ENCODE data around the gene TGM2.

The TGM2 gene

DNA sequence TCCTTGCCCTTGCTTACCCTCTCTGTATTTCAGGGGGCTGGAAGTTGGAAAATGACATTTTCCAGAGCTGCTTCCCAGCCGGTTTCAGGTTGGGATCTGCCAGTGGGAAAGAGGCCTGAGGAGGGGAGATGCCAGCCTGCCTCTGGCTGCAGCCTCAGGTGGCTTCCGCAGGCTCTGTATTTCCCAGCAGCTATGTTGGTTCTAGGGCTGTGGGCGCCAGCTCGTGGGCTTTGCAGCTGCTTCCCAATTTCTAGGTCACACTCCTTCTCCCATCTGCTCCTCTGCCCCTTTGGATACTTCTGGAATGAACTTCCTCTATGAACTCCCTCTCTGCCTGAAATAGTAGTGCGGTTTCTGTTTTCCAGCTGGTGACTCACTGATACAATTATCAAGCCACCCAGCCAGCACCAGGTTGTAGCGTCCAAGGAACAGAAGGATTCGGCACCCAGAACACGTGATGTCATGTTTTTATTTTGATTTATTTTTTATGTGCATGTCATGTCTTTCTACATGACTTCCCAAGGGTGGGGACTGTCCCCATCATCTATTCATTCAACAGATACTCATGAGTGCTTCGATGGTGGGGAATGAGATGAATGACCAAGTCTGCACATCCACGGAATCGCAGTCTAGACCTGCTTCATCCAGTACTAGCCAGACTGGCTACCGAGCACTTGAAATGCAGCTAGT lies 38.0 kb downstream of the TGM2 start:
- 0 out of 22 replicates have a peak overlapping the region, but pooled peaks of 1 of the 11 experiments have one; percentile 5 for H3K4me2 ChIP-seq

GRCh38 chr20:38126146-38126921 lies 38.7 kb downstream of the TGM2 start:
- Histone ChIP-seq H3K27ac (no peak overlapping the region), H3K9me3 (replicated peaks in 1 of 11) (no peaks in the 10 kb centered on the region), H3K9ac (no peak overlapping the region), H3K4me3 (no peak overlapping the region), H3K27me3 (no peaks in the 10 kb centered on the region), H3K4me2 (0 out of 22 replicates have a peak overlapping the region, but pooled peaks of 1 of the 11 experiments have one; percentile 5), H3K4me1 (peaks cover 0 to 10% (median 0%) of the 10 kb centered on the region in 10 experiments; a peak in 6 of 20 replicates), H4K20me1 (no peaks in the 10 kb centered on the region), H3K36me3 (no peaks in the 10 kb centered on the region)
- TF ChIP-seq Cebpa-rat (IDR thresholded peaks at IDR 0.05) = no peak

More for the DNA sequence above, 38.0 kb downstream of the TGM2 start:
- Histone ChIP-seq H3K9ac (no peak overlapping the region), H3K9me3 (replicated peaks in 1 of 11) (no peaks in the 10 kb centered on the region), H3K4me3 (no peak overlapping the region), H3K4me1 (peaks cover 0 to 10% (median 0%) of the 10 kb centered on the region in 10 experiments; a peak in 6 of 20 replicates), H3K27ac (no peak overlapping the region), H3K36me3 (no peaks in the 10 kb centered on the region), H4K20me1 (no peaks in the 10 kb centered on the region), H3K27me3 (no peaks in the 10 kb centered on the region)
- TF ChIP-seq Cebpa-rat (IDR thresholded peaks at IDR 0.05) = no peak

DNA sequence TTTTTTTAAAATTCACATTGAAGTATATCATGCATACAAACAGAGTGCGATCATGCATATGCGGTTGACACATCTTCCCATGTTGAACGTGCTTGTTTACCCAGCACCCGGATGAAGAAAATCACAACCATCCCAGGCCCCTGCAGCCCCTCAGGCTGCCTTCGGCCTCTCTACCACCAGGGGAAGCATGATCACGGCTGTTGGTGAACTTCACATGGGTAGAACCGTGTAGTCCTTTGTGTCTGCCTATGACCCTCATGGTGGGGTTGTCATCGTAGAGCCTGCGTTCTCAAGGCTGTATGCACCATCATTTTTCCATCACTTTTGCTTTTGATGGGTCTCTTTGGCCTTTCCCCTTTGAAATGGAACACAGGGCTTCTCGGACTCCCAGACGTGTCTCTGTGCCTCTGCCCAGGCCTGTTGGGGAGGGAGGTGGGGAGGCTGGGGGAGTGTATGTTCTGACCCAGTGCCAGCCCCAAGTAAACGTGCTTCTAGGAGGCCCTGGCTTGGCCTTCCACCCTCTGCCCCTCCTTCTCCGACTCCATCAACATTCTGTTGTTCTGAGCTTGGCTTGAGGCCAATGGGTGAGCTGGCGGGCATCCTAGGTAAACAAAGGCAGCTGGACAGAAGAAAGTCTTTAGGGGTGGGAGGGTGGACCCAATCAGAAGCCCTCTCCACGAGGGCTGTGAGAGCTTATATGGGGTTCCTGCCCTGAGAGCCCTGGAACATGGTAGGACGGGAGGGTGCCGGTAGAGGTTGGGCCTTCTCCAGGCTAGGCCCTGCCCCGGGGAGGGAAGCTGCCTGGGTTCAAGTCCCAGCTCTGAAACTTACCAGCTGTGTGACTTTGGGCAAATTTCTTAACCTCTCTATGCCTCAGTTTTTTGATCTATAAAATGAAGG lies 39.7 kb downstream of the TGM2 start:
- Histone ChIP-seq H3K36me3 (no peaks in the 10 kb centered on the region), H3K9ac (no peak overlapping the region), H3K4me2 (no peak overlapping the region), H3K27ac (no peak overlapping the region), H3K4me3 (no peak overlapping the region), H4K20me1 (no peaks in the 10 kb centered on the region), H3K4me1 (peaks cover 0 to 10% (median 0%) of the 10 kb centered on the region in 10 experiments; a peak in 6 of 20 replicates), H3K27me3 (no peaks in the 10 kb centered on the region), H3K9me3 (replicated peaks in 1 of 11) (no peaks in the 10 kb centered on the region)
- TF ChIP-seq Cebpa-rat (IDR thresholded peaks at IDR 0.05) = no peak

DNA sequence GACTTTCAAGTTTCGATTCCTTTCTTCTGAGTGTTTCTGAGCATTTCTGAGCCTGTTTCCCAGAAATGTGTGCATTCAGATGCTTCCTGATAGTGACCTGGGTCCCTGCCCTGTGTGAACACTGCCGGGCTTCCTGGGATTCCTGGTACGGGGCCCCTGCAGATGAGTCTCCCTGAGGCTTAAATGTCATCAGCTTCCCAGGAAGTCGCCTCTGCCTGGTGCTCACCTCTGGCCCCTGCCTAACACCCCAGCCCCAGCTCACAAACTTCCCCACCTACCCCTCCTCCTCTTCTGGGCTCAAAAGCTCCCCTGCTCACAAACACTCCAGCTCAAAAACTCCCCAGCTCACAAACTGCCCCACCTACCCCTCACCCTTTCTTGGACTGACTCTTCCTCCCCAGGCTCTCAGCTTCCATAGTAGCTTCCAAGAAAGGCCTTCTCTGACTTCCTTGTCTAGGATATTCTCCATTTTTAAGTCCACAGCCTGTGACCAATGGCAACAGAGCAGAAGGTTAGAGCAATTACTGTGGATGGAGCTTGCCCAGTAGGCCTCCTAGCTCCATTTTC lies 42.0 kb downstream of the TGM2 start:
- Histone ChIP-seq H3K27ac (no peak overlapping the region), H3K9me3 (replicated peaks in 1 of 11) (no peaks in the 10 kb centered on the region), H4K20me1 (no peaks in the 10 kb centered on the region), H3K27me3 (no peaks in the 10 kb centered on the region), H3K4me3 (no peak overlapping the region), H3K4me2 (no peak overlapping the region), H3K4me1 (peaks cover 0 to 10% (median 0%) of the 10 kb centered on the region in 10 experiments; a peak in 6 of 20 replicates), H3K36me3 (no peaks in the 10 kb centered on the region), H3K9ac (no peak overlapping the region)
- TF ChIP-seq Cebpa-rat (IDR thresholded peaks at IDR 0.05) = no peak

DNA sequence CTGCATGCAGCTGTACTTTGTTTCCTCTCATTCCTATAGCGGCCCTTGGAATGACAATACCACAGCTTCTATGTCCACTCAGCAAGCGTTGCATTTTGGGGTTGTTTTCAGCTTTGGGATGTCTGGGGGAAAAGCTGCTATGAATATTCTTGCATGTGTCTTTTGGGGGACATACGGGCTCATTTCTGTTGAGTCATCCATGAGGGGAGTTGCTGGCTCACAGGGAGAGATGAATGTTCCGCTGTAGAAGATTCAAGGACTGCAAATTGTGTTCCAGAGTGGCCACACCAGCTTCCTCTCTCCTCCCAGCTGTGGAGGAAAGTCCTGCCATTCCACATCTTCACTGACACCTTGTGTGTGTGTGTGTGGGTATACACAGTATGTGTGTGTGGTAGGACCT lies 43.3 kb downstream of the TGM2 start:
- no peaks in the 10 kb centered on the region for H3K36me3 ChIP-seq
- no peak overlapping the region for H3K27ac ChIP-seq
- TF ChIP-seq Cebpa-rat (IDR thresholded peaks at IDR 0.05) = no peak
- no peaks in the 10 kb centered on the region for H3K27me3 ChIP-seq
- H3K9me3 ChIP-seq (replicated peaks in 1 of 11) = no peaks in the 10 kb centered on the region
- no peak overlapping the region for H3K9ac ChIP-seq
- no peaks in the 10 kb centered on the region for H4K20me1 ChIP-seq
- H3K4me2 ChIP-seq = no peak overlapping the region
- peaks cover 0 to 6% (median 0%) of the 10 kb centered on the region in 10 experiments; a peak in 6 of 20 replicates for H3K4me1 ChIP-seq
- H3K4me3 ChIP-seq = no peak overlapping the region

- no peak overlapping the region for H3K4me2 ChIP-seq
- TF ChIP-seq Cebpa-rat (IDR thresholded peaks at IDR 0.05) = no peak
- no peak overlapping the region for H3K9ac ChIP-seq
- H3K9me3 ChIP-seq (replicated peaks in 1 of 11) = no peaks in the 10 kb centered on the region
- no peaks in the 10 kb centered on the region for H3K27me3 ChIP-seq
- H3K36me3 ChIP-seq = no peaks in the 10 kb centered on the region
- peaks cover 0 to 6% (median 0%) of the 10 kb centered on the region in 10 experiments; a peak in 2 of 20 replicates for H3K4me1 ChIP-seq
- no peak overlapping the region for H3K27ac ChIP-seq
- H3K4me3 ChIP-seq = no peak overlapping the region
- no peaks in the 10 kb centered on the region for H4K20me1 ChIP-seq
Observed at GRCh38 chr20:38120625-38120988, 44.5 kb downstream of the TGM2 start.

DNA sequence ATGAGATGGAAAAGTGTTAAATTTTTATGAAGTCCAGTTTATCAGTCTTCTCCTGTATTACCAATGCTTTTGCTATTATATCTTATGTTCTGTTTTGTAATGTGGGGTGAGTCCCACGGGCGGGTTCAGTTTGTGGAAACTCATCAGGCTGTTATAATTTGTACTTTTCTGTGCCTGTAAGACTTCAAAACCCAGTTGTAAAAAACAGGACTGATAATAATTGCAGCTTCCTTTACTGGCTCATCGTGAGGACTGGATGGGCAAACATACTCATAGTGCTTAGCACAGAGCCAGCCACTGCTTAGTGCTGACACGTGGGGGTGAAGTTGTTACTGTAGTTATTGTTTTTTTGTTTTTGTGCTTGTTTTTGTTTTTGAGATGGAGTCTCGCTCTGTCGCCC lies 45.6 kb downstream of the TGM2 start:
- H3K27ac ChIP-seq = no peak overlapping the region
- H4K20me1 ChIP-seq = no peaks in the 10 kb centered on the region
- H3K36me3 ChIP-seq = no peaks in the 10 kb centered on the region
- no peak for TF ChIP-seq Cebpa-rat (IDR thresholded peaks at IDR 0.05)
- H3K9ac ChIP-seq = no peak overlapping the region
- no peak overlapping the region for H3K4me3 ChIP-seq
- H3K4me2 ChIP-seq = no peak overlapping the region
- peaks cover 0 to 2% (median 0%) of the 10 kb centered on the region in 10 experiments; a peak in 3 of 20 replicates for H3K4me1 ChIP-seq
- H3K9me3 ChIP-seq (replicated peaks in 1 of 11) = no peaks in the 10 kb centered on the region
- no peaks in the 10 kb centered on the region for H3K27me3 ChIP-seq

GRCh38 chr20:38117635-38118034 lies 47.4 kb downstream of the TGM2 start:
- H3K9me3 ChIP-seq (replicated peaks in 1 of 11) = no peaks in the 10 kb centered on the region
- H3K4me2 ChIP-seq = no peak overlapping the region
- H3K27ac ChIP-seq = no peak overlapping the region
- H3K27me3 ChIP-seq = no peaks in the 10 kb centered on the region
- no peaks in the 10 kb centered on the region for H3K36me3 ChIP-seq
- H3K4me3 ChIP-seq = no peak overlapping the region
- no peaks in the 10 kb centered on the region for H4K20me1 ChIP-seq
- H3K4me1 ChIP-seq = peaks cover 0 to 17% (median 7%) of the 10 kb centered on the region in 10 experiments; a peak in 12 of 20 replicates
- no peak overlapping the region for H3K9ac ChIP-seq
- no peak for TF ChIP-seq Cebpa-rat (IDR thresholded peaks at IDR 0.05)

All from BLaER1 treated with 17β-estradiol and CSF1 and Interleukin-3, amounts not matched to agents 10 nM and 100 nM (cell line).